Activated T-helper 9 cell treated with anti-CD3 and anti-CD28 coated beads, Interleukin-2, amount 50 U/mL, for 16 hours (primary cell): ENCODE data around the gene IRX1.

Experiments
- DNase-seq: peaks from one replicate; pipeline ENCODE4 v3.0.0-alpha.2; 2020; ENCODE audit warnings: low read depth

Gene IRX1

DNA sequence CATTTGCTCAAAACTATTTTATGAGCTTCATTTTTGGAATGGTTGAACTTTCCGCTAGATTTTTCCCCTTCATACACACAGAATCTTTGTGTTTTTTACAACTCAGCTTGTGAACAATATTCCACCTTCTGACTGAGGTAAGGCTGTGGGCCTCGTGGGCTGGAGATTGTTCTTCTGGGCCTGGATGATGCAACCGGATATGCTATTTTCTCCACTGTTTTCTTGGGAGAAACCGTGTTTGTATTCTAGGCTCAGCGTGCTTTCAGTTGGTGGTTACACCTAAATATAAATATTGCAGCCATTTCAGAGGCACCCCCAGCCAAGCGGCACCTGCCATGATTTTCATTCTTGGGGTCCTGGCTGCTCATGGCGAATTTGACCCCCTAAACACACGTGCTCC, 55.2 kb downstream of the IRX1 start:
- no peak for DNase-seq
